AG10803 (cell line): ENCODE results near the gene MASTL.

Experiments
- DNase-seq: peaks from one replicate; pipeline ENCODE4 v3.0.0; 2010; ENCODE audit warnings: low read depth
- H3K4me3 ChIP-seq: 2 replicates; pipeline ENCODE4 v1.5.1; 2011; ENCODE audit warnings: mild to moderate bottlenecking, low read length, control low read depth
- CTCF ChIP-seq: conservative IDR thresholded peaks from 2 replicates; pipeline ENCODE4 v1.5.1; 2011; ENCODE audit warnings: mild to moderate bottlenecking, low read length, control low read depth, inconsistent platforms

The MASTL gene

GRCh38 chr10:27223964-27224363, 68.8 kb downstream of the MASTL start:
- peak; percentile 37 for DNase-seq
- peak; percentile 54 for TF ChIP-seq CTCF
- H3K4me3 ChIP-seq: no peak overlapping the region

- no peak for DNase-seq
- no peak for TF ChIP-seq CTCF
- no peak overlapping the region for H3K4me3 ChIP-seq
Measured at GRCh38 chr10:27225011-27225590, 69.9 kb downstream of the MASTL start.

- no peak overlapping the region for H3K4me3 ChIP-seq
- no peak for TF ChIP-seq CTCF
- no peak for DNase-seq
Measured at GRCh38 chr10:27225642-27226257, 70.6 kb downstream of the MASTL start.

- no peak for TF ChIP-seq CTCF
- H3K4me3 ChIP-seq: no peak overlapping the region
- DNase-seq: no peak
Measured at GRCh38 chr10:27230022-27230421, 74.9 kb downstream of the MASTL start.

- no peak for DNase-seq
- no peak for TF ChIP-seq CTCF
Measured at GRCh38 chr10:27235706-27236105, 80.6 kb downstream of the MASTL start.

More at GRCh38 chr10:27235706-27236105, 80.6 kb downstream of the MASTL start:
- H3K4me3 ChIP-seq: no peak overlapping the region
